Stimulated activated naive CD8-positive, alpha-beta T cell treated with anti-CD3 and anti-CD28 coated beads, Interleukin-15, amount 100 ng/mL, for 72 hours (primary cell): Measurements from ENCODE around the gene EML6.

Experiments used
- ATAC-seq: fragments of 150-1000 bp; cut with Tn5 transposase; 2 replicates; pipeline ENCODE4 v1.10.0; 2021; ENCODE audit warnings: mild to moderate bottlenecking, moderate library complexity
- DNase-seq, 2 donors: peaks; one replicate each; pipeline ENCODE4 v3.0.0; 2021 to 2022
- H3K27ac Mint-ChIP-seq, 2 donors: one replicate each; pipeline ENCODE4 v1.8.0; 2022; ENCODE audit warnings: mild to moderate bottlenecking in 2 of 2, mixed read lengths in 2 of 2, moderate library complexity in 2 of 2
- H3K27me3 Mint-ChIP-seq: one replicate; pipeline ENCODE4 v1.8.0; 2022; ENCODE audit warnings: mixed read lengths
- H3K4me1 Mint-ChIP-seq: one replicate; pipeline ENCODE4 v1.8.0; 2022; ENCODE audit warnings: mild to moderate bottlenecking, mixed read lengths
- H3K4me3 Mint-ChIP-seq, 2 donors: one replicate each; pipeline ENCODE4 v1.8.0; 2022; ENCODE audit warnings: mild to moderate bottlenecking in 2 of 2, mixed read lengths in 2 of 2, moderate library complexity in 1 of 2
- H3K9me3 Mint-ChIP-seq, 2 donors: one replicate each; pipeline ENCODE4 v1.8.0; 2022; ENCODE audit warnings: mixed read lengths in 2 of 2

EML6 gene

DNA sequence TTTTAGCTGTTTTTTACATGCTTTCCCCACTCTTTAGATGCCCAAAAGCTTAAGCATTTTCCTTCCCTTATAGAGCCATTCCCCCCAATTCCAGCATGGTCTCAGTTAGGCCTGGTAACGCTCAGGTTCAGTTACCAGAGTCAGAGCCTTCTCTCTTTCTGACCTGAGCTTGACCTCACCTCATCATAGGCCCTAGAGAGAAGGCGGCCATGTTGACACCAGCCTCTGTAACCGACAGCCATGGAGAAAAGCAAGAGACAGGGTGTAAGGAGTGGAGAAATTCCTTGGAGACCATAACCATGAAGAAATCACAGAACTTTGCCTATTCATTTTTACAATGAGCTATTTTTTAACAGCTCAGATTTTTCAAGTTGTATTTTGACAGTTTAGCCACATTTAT is 227.3 kb downstream of the EML6 start:
- DNase-seq (no peak), ATAC-seq (no peak)
- peak overlapping the region in 1 of 2 donors; percentile 34 for H3K27ac Mint-ChIP-seq

GRCh38 chr2:54952425-54952824 is 229.0 kb downstream of the EML6 start:
- no peak overlapping the region for H3K4me3 Mint-ChIP-seq
- H3K27ac Mint-ChIP-seq, result no peak overlapping the region
- ATAC-seq (no peak), DNase-seq (no peak)
- no peaks in the 10 kb centered on the region for H3K4me1 Mint-ChIP-seq
- no peaks in the 10 kb centered on the region for H3K9me3 Mint-ChIP-seq
- H3K27me3 Mint-ChIP-seq, result peaks cover 8% of the 10 kb centered on the region

More for the DNA sequence above, 227.3 kb downstream of the EML6 start:
- Mint-ChIP-seq H3K9me3 (no peaks in the 10 kb centered on the region), H3K4me3 (no peak overlapping the region), H3K4me1 (peaks cover 4% of the 10 kb centered on the region), H3K27me3 (peaks cover 8% of the 10 kb centered on the region)

DNA sequence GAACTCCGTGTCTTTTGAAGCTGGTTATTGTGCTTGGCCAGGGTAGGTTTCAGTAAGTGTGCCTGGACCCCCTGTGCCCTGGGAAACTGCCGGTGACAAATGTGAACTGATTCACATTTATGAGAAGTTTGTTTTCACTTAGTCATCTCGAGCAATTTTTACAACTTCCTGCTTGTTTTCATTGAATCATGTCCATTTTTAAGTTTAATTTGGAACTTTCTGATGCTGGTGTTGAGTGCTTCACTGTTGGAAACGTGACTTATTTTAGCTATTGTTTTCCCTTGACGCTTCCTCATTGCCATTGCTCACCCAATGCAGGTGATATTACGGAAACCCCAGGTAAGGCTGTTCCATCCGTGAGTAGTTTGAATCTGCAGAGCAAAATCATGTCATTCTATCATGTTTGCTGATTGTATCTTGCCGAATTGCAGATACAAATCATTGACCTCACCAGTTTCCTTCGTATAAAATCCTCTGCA is 229.6 kb downstream of the EML6 start:
- DNase-seq (no peak), ATAC-seq (no peak)
- H3K27ac Mint-ChIP-seq, result no peak overlapping the region

DNA sequence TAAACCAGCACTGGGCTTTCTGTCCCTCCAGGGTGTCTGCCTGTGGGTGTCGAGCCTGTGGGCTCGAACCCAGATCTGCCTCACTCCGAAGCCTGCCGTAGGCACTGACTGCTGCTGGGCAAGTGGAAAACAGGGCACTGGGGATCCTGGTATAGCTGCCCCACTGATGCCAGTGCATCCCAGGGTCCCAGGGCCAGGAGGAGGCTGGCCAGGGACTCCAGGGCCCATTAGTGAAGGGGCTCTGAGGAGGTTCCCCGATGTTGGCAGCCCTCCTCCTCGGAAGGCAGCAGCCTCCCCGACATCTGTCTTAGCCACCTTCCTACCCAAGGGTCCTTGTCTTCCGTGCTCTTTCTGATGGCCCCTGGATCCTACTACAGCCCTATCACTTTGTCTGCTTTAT is 230.7 kb downstream of the EML6 start:
- no peaks in the 10 kb centered on the region for H3K4me1 Mint-ChIP-seq
- H3K27ac Mint-ChIP-seq, result no peak overlapping the region
- H3K27me3 Mint-ChIP-seq, result peaks cover 8% of the 10 kb centered on the region
- no peaks in the 10 kb centered on the region for H3K9me3 Mint-ChIP-seq
- DNase-seq (no peak), ATAC-seq (no peak)
- no peak overlapping the region for H3K4me3 Mint-ChIP-seq

More for the DNA sequence above, 229.6 kb downstream of the EML6 start:
- Mint-ChIP-seq H3K4me1 (no peaks in the 10 kb centered on the region), H3K4me3 (no peak overlapping the region), H3K9me3 (no peaks in the 10 kb centered on the region), H3K27me3 (peaks cover 8% of the 10 kb centered on the region)

- Mint-ChIP-seq H3K27me3 (peaks cover 8% of the 10 kb centered on the region), H3K9me3 (no peaks in the 10 kb centered on the region), H3K4me3 (no peak overlapping the region), H3K27ac (no peak overlapping the region), H3K4me1 (no peaks in the 10 kb centered on the region)
- no peak for DNase-seq
- ATAC-seq, result no peak
These were observed 231.4 kb downstream of the EML6 start for GRCh38 chr2:54954705-54955357.

GRCh38 chr2:54955358-54956110 is 232.1 kb downstream of the EML6 start:
- ATAC-seq (no peak), DNase-seq (no peak)
- Mint-ChIP-seq H3K4me3 (no peak overlapping the region), H3K9me3 (no peaks in the 10 kb centered on the region), H3K4me1 (no peaks in the 10 kb centered on the region), H3K27me3 (peaks cover 8% of the 10 kb centered on the region), H3K27ac (peak overlapping the region in 1 of 2 donors; percentile 8)

GRCh38 chr2:54956111-54956627 is 232.7 kb downstream of the EML6 start:
- DNase-seq (no peak), ATAC-seq (no peak)
- no peaks in the 10 kb centered on the region for H3K4me1 Mint-ChIP-seq
- no peak overlapping the region for H3K27ac Mint-ChIP-seq
- H3K27me3 Mint-ChIP-seq, result peaks cover 8% of the 10 kb centered on the region
- no peaks in the 10 kb centered on the region for H3K9me3 Mint-ChIP-seq
- H3K4me3 Mint-ChIP-seq, result no peak overlapping the region

- H3K9me3 Mint-ChIP-seq, result no peaks in the 10 kb centered on the region
- H3K27me3 Mint-ChIP-seq, result peaks cover 2% of the 10 kb centered on the region
- ATAC-seq (no peak), DNase-seq (no peak)
- no peak overlapping the region for H3K4me3 Mint-ChIP-seq
- peak overlapping the region in 1 of 2 donors; percentile 44 for H3K27ac Mint-ChIP-seq
- no peaks in the 10 kb centered on the region for H3K4me1 Mint-ChIP-seq
These were observed 234.0 kb downstream of the EML6 start for GRCh38 chr2:54957321-54957999.

DNA sequence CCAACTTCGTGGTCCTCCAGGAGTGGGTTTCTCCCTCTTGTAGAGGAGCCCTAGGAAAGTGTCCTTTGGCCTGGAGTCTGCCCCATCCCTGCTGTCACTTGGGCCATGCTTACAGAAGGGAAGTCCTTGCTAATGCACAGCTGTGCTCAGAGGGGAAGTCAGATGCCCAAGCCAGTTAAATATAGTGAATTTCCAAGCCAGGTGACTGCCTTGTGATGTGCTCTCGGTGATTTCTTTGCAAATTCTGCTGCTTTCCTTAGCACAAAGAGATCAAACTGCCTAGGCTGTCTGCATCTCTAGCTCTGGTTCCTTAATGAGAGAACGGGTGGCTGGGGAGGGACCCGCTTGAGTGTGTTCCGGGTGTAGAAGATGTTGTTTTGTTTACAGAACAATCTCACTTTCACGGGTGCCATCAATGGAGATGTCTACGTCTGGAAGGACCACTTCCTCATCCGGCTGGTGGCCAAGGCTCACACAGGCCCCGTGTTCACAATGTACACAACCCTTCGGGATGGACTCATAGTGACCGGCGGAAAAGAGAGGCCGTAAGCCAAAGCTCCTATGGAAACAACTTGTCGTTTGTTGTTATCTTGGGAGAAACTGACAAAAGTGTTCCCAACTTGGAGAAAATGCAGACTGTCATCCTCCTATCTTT is 235.4 kb downstream of the EML6 start:
- DNase-seq (no peak), ATAC-seq (no peak)
- H3K27ac Mint-ChIP-seq, result no peak overlapping the region
- no peaks in the 10 kb centered on the region for H3K9me3 Mint-ChIP-seq
- H3K4me1 Mint-ChIP-seq, result no peaks in the 10 kb centered on the region
- no peak overlapping the region for H3K4me3 Mint-ChIP-seq
- no peaks in the 10 kb centered on the region for H3K27me3 Mint-ChIP-seq

- Mint-ChIP-seq H3K9me3 (no peaks in the 10 kb centered on the region), H3K27me3 (no peaks in the 10 kb centered on the region), H3K4me3 (no peak overlapping the region), H3K27ac (no peak overlapping the region), H3K4me1 (peaks cover 4% of the 10 kb centered on the region)
- no peak for DNase-seq
- ATAC-seq, result no peak
These were observed 236.7 kb downstream of the EML6 start for GRCh38 chr2:54960164-54960563.

GRCh38 chr2:54962511-54962910 is 239.0 kb downstream of the EML6 start:
- Mint-ChIP-seq H3K4me1 (peaks cover 21% of the 10 kb centered on the region), H3K27ac (no peak overlapping the region), H3K9me3 (peaks cover 0 to 4% of the 10 kb centered on the region in 2 donors), H3K4me3 (no peak overlapping the region), H3K27me3 (no peaks in the 10 kb centered on the region)
- DNase-seq, result no peak
- ATAC-seq, result no peak

- DNase-seq, result no peak
- Mint-ChIP-seq H3K27me3 (no peaks in the 10 kb centered on the region), H3K4me3 (no peak overlapping the region), H3K4me1 (peaks cover 21% of the 10 kb centered on the region), H3K27ac (no peak overlapping the region), H3K9me3 (peaks cover 0 to 5% of the 10 kb centered on the region in 2 donors)
- ATAC-seq, result no peak
These were observed 239.5 kb downstream of the EML6 start for GRCh38 chr2:54962935-54963440.

DNA sequence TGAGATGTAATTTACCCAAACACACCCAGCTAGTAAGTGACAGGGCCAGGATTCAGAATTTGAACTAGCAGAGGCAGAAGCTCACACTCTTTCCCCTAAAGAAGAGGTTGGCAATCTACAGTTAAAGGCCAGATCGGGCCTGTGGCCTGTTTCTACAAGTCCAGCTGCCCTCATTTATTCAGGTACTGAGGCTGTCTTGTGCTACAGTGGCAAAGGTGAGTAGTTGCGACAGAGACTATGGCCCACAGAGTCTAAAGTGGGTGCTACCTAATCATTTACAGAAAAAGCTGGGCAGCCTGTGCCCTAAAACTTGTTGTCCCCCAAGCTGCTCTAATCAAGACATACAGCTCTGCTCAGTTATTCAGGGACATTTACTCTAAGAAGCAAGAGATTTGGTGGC is 240.0 kb downstream of the EML6 start:
- DNase-seq, result no peak
- no peak for ATAC-seq
- Mint-ChIP-seq H3K27ac (no peak overlapping the region), H3K4me1 (peaks cover 21% of the 10 kb centered on the region), H3K4me3 (no peak overlapping the region), H3K27me3 (no peaks in the 10 kb centered on the region), H3K9me3 (peaks cover 0 to 5% of the 10 kb centered on the region in 2 donors)

GRCh38 chr2:54964271-54964670 is 240.8 kb downstream of the EML6 start:
- no peak overlapping the region for H3K4me3 Mint-ChIP-seq
- ATAC-seq (no peak), DNase-seq (no peak)
- no peak overlapping the region for H3K27ac Mint-ChIP-seq
- no peaks in the 10 kb centered on the region for H3K27me3 Mint-ChIP-seq
- peaks cover 0 to 5% of the 10 kb centered on the region in 2 donors for H3K9me3 Mint-ChIP-seq
- peaks cover 21% of the 10 kb centered on the region for H3K4me1 Mint-ChIP-seq

GRCh38 chr2:54964816-54965215 is 241.4 kb downstream of the EML6 start:
- Mint-ChIP-seq H3K9me3 (peaks cover 0 to 5% of the 10 kb centered on the region in 2 donors), H3K4me1 (peaks cover 21% of the 10 kb centered on the region), H3K27me3 (no peaks in the 10 kb centered on the region), H3K27ac (no peak overlapping the region), H3K4me3 (no peak overlapping the region)
- DNase-seq, result no peak
- ATAC-seq, result no peak
